Ovary (tissue), 9 donors: ENCODE measurements around the gene YAF2. TPM values are rescaled to one million over a fixed set of nuclear protein-coding genes. Genes with fewer than 3 reads are reported as not detected.

ENCODE experiments used
- DNase-seq, 5 donors: peaks; one replicate each; pipeline ENCODE4 v3.0.0-alpha.2; 2019 to 2020
- H3K27ac ChIP-seq, 2 donors: fragments of 200-600 bp; one replicate each; pipeline versions ENCODE4 v1.5.1 to v1.8.0; 2019 to 2022
- H3K27me3 ChIP-seq: fragments of 200-600 bp; one replicate; pipeline ENCODE4 v1.8.0; 2022
- H3K36me3 ChIP-seq: fragments of 200-600 bp; sonication (generic); one replicate; pipeline ENCODE4 v1.5.1; 2019
- H3K4me1 ChIP-seq: one replicate; pipeline ENCODE4 v1.8.1; 2013; ENCODE audit warnings: mild to moderate bottlenecking, moderate library complexity; ENCODE audit not compliant: insufficient read depth
- H3K4me3 ChIP-seq: fragments of 200-600 bp; sonication (generic); one replicate; pipeline ENCODE4 v1.5.1; 2017
- H3K9me3 ChIP-seq, 2 donors: fragments of 200-600 bp in 1 of 2; sonication (generic) in 1 of 2; one replicate each; pipeline versions ENCODE4 v1.5.1 to v1.8.1; 2013 to 2019; ENCODE audit warnings: mild to moderate bottlenecking in 1 of 2, moderate library complexity in 1 of 2
- EP300 ChIP-seq: sonication (generic); formaldehyde crosslinking; IDR thresholded peaks from one replicate; pipeline ENCODE4 v1.6.1; 2017; ENCODE audit warnings: antibody characterized with exemption
- POLR2A ChIP-seq: fragments of 450-650 bp; IDR thresholded peaks from one replicate; pipeline ENCODE4 v1.6.1; 2017; ENCODE audit warnings: antibody characterized with exemption, mild to moderate bottlenecking, moderate library complexity
- WGBS, 3 donors: extraction: QIAGEN DNeasy Blood & Tissue Kit in 1 of 3; methylation state at CpG; one replicate each; pipeline versions ENCODE4 v1.1.5 to v1.1.7; 2013 to 2017; 5-methylcytosine and 5-hydroxymethylcytosine counted together
- intact Hi-C, 4 donors: fragments of 100-400 bp; cut with DNase I; formaldehyde crosslinking; loops; one replicate each; pipeline versions ENCODE4 v1.11.0 to v1.15.1; 2022 to 2023
- polyA plus RNA-seq, 2 donors: library from polyadenylated mRNA; stranded (reverse); fragments of 200-250 nt in 1 of 2; fragments of 350-450 nt in 1 of 2; fragmentation: Illumina TruSeq in 1 of 2; extraction: RNeasy Lipid Tissue Mini Kit (QIAGEN cat#74804) in 1 of 2; gene quantifications; one replicate each; pipeline ENCODE4 v1.2.3, GENCODE V29; 2013 to 2014
- total RNA-seq, 7 donors: library from RNA; depleted of rRNA in 2 of 7; stranded (reverse); fragments of >200 nt in 2 of 7; fragmentation: NEBNext Ultra II Directional in 3 of 7; extraction: Animal tissue kit (Norgen Biotek cat#: 25700) in 3 of 7; gene quantifications; one replicate each; pipeline versions ENCODE4 v1.1.0 to v1.2.4, GENCODE V29; 2016 to 2023
- TF ChIP-seq, protein P1 (sequence below), 3 donors: fragments of 450-650 bp in 2 of 3; fragments of 200-600 bp in 1 of 3; IDR thresholded peaks; one replicate each; pipeline versions ENCODE4 v1.5.1 to v1.8.0; 2016 to 2022; ENCODE audit warnings: antibody characterized with exemption in 3 of 3, mild to moderate bottlenecking in 1 of 3
- donor health status: DM: no; HTN: no; CAD: no; lungs with moderate emphysema.
- donor health status: DM: no; HTN: no; CAD: no.
- donor health status: Bipolar disorder and iron deficiency.
- donor health status: DM: yes; HTN: yes; CAD: no.
- donor health status: DM: no; HTN: no; CAD: no.
- donor health status: DM: yes; HTN: yes; CAD: no.

The YAF2 gene
- total and polyA plus RNA-seq, 9 donors, result 14.3 to 47.7 (median 35.1) TPM

DNA sequence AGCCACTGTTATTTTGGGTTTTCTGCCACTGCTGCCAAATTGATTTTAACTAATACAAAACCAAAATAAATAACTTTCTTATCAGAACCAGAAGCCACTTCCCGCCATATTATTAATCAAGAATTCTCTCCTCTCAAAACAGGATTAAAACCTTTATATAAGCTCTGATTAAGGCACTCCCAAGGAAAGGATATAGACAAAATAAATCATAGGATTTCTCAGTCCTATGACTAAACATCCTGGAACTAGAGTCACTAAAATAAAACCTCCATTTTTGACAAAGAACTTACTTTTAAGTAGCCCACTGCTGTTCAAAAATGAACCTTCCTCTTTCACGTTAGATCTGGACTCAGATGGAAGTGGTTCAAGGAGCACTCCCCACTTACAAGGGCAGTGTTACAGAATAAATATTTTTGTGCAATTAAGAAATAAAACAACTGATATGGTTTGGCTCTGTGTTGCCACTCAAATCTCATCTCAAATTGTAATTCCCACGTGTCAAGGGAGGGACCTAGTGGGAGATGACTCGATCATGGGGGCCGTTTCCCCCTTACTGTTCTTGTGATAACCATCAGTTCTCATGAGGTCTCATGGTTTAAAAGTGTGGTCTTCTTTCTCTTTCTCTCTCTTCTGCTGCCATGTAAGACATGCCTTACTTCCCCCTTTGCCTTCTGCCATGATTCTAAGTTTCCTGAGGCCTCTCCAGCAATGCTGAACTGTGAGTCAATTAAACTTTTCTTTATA lies 119.7 kb downstream of the YAF2 start:
- H3K36me3 ChIP-seq, result no peaks in the 10 kb centered on the region
- no peak overlapping the region for H3K4me3 ChIP-seq
- no peak for DNase-seq
- 57 to 74% (median 62%) methylated on average over 5 of the region's 5 CpGs for WGBS, 3 donors
- TF ChIP-seq EP300 (no peak), POLR2A (no peak)
- TF ChIP-seq, protein P1, sequence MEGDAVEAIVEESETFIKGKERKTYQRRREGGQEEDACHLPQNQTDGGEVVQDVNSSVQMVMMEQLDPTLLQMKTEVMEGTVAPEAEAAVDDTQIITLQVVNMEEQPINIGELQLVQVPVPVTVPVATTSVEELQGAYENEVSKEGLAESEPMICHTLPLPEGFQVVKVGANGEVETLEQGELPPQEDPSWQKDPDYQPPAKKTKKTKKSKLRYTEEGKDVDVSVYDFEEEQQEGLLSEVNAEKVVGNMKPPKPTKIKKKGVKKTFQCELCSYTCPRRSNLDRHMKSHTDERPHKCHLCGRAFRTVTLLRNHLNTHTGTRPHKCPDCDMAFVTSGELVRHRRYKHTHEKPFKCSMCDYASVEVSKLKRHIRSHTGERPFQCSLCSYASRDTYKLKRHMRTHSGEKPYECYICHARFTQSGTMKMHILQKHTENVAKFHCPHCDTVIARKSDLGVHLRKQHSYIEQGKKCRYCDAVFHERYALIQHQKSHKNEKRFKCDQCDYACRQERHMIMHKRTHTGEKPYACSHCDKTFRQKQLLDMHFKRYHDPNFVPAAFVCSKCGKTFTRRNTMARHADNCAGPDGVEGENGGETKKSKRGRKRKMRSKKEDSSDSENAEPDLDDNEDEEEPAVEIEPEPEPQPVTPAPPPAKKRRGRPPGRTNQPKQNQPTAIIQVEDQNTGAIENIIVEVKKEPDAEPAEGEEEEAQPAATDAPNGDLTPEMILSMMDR (IDR thresholded peaks at IDR 0.05), result no peak
- no peaks in the 10 kb centered on the region for H3K27me3 ChIP-seq
- no peaks in the 10 kb centered on the region for H3K4me1 ChIP-seq
- intact Hi-C loops, result no loop called here
- no peak overlapping the region for H3K27ac ChIP-seq
- no peaks in the 10 kb centered on the region for H3K9me3 ChIP-seq

DNA sequence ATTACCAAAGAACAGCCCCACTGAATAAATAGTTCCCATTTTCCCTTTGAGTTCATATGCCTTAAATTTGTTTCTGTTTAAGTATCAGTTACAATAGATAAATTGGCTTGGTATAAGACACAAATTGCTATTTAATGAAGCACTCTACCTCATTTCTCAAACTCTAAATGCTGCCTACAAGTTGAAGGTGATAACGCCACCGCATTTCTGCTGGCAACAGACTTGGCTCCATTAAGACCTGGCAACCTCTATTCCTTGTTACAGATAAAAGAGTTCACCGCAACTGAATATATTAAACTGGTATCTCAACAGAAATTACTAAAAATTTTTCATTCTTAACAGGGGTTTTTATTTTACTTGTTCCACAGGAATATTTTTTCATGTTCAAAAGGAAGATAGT lies 129.0 kb downstream of the YAF2 start:
- DNase-seq, result no peak
- 78 to 91% (median 88%) methylated on average over 3 of the region's 3 CpGs for WGBS, 3 donors
- no peak overlapping the region for H3K4me3 ChIP-seq
- H3K36me3 ChIP-seq, result no peaks in the 10 kb centered on the region
- no peak overlapping the region for H3K27ac ChIP-seq
- intact Hi-C loops, result no loop called here
- no peaks in the 10 kb centered on the region for H3K27me3 ChIP-seq
- no peaks in the 10 kb centered on the region for H3K4me1 ChIP-seq
- H3K9me3 ChIP-seq, result no peaks in the 10 kb centered on the region
- TF ChIP-seq EP300 (no peak), POLR2A (no peak)
- TF ChIP-seq, protein P1 (IDR thresholded peaks at IDR 0.05), result no peak

Other genes with a start within 250 kb of the YAF2 start
- gene GXYLT1, start 93.4 kb downstream of the YAF2 start, total RNA-seq, result 10 to 100 TPM in 6 of 7 donors, 1 to 10 TPM in 1; 9.8 to 15.4 (median 12.7) TPM
- gene GXYLT1, start 93.4 kb downstream of the YAF2 start, polyA plus RNA-seq, result 1 to 10 TPM; 3.8 to 9.1 TPM
- 10 to 100 TPM; 26.5 to 50.9 (median 41.5) TPM for gene ZCRB1, start 87.8 kb upstream of the YAF2 start, total RNA-seq
- gene ZCRB1, start 87.8 kb upstream of the YAF2 start, polyA plus RNA-seq, result 10 to 100 TPM; 38.6 to 61.6 TPM
- gene PPHLN1, start 87.9 kb upstream of the YAF2 start, total RNA-seq, result 10 to 100 TPM; 42.0 to 68.9 (median 53.8) TPM
- 10 to 100 TPM; 35.6 to 62.0 TPM for gene PPHLN1, start 87.9 kb upstream of the YAF2 start, polyA plus RNA-seq